Measurements from ENCODE around the gene ITPK1.

- no peak for TF ChIP-seq POLR2A (IDR thresholded peaks at IDR 0.05)
- TF ChIP-seq, protein P1, sequence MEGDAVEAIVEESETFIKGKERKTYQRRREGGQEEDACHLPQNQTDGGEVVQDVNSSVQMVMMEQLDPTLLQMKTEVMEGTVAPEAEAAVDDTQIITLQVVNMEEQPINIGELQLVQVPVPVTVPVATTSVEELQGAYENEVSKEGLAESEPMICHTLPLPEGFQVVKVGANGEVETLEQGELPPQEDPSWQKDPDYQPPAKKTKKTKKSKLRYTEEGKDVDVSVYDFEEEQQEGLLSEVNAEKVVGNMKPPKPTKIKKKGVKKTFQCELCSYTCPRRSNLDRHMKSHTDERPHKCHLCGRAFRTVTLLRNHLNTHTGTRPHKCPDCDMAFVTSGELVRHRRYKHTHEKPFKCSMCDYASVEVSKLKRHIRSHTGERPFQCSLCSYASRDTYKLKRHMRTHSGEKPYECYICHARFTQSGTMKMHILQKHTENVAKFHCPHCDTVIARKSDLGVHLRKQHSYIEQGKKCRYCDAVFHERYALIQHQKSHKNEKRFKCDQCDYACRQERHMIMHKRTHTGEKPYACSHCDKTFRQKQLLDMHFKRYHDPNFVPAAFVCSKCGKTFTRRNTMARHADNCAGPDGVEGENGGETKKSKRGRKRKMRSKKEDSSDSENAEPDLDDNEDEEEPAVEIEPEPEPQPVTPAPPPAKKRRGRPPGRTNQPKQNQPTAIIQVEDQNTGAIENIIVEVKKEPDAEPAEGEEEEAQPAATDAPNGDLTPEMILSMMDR (IDR thresholded peaks at IDR 0.05) = no peak
Measured at GRCh38 chr14:93114068-93114710, 1.5 kb downstream of the ITPK1 start.
